K562 (cell line): ENCODE data around the gene GNG11. TPM values are rescaled to one million over a fixed set of nuclear protein-coding genes. Genes with fewer than 3 reads are reported as not detected.

Experiments
- ATAC-seq: fragments of 200-7000 bp; cut with Tn5 transposase; 3 replicates; pipeline ENCODE4 v1.9.1; 2020; ENCODE audit warnings: moderate library complexity
- BruUV-seq: library from RNA; stranded (reverse); fragments of 400-500 nt; replicated peaks from 2 replicates; lab custom pipeline; 2021; lab: Mats Ljungman, UMichigan
- CTCF ChIA-PET: fragments of 300-600 bp; formaldehyde crosslinking; extraction: SDS; loops from one replicate; lab custom pipeline; 2021; ENCODE audit warnings: low intra/inter-chr PET ratio; lab: Yijun Ruan, JAX
- POLR2A ChIA-PET: fragments of 300-600, 350-650 bp; sonication (Branson Sonifier 250); formaldehyde crosslinking; extraction: SDS; loops from one replicate; lab custom pipeline; 2021; ENCODE audit warnings: antibody characterized with exemption, inconsistent platforms; lab: Yijun Ruan, JAX
- DNase-seq, 4 experiments: peaks; one replicate each; pipeline versions ENCODE4 v3.0.0 to v3.0.0-alpha.2; 2011 to 2018; ENCODE audit warnings: low spot score in 3 of 4, mixed read lengths in 3 of 4; ENCODE audit errors: extremely low read depth in 1 of 4
- FAIRE-seq: peaks from 2 replicates; lab custom pipeline; 2011; peaks lifted over from hg19 to GRCh38; lab: Jason Lieb, UNC
- H2AFZ ChIP-seq: 2 replicates; pipeline ENCODE4 v1.6.0; 2011; ENCODE audit warnings: low read depth, low read length, control low read depth, inconsistent platforms
- H3K27ac ChIP-seq: fragments of 200-600 bp; 3 replicates; pipeline ENCODE4 v1.8.0; 2011; ENCODE audit warnings: low read depth, mild to moderate bottlenecking, control low read depth, inconsistent platforms, low read length, moderate library complexity, mixed read lengths; ENCODE audit errors: extremely low read depth
- H3K27me3 ChIP-seq, 2 experiments: fragments of 300-600 bp in 1 of 2; 2 replicates in 1 of 2; 3 replicates in 1 of 2; pipeline versions ENCODE4 v1.6.0 to v1.8.0; 2011; ENCODE audit warnings: inconsistent platforms in 2 of 2, low read length in 2 of 2, mild to moderate bottlenecking in 1 of 2, mixed read lengths in 1 of 2, moderate library complexity in 1 of 2; ENCODE audit not compliant: control insufficient read depth in 2 of 2, insufficient read depth in 2 of 2
- H3K36me3 ChIP-seq: fragments of 300-600 bp; 3 replicates; pipeline ENCODE4 v1.8.0; 2011; ENCODE audit warnings: mild to moderate bottlenecking, low read length, inconsistent platforms; ENCODE audit not compliant: control insufficient read depth, insufficient read depth
- H3K4me1 ChIP-seq, 2 experiments: fragments of 200-600 bp in 1 of 2; replicated peaks in 1 of 2; 2 replicates in 1 of 2; 3 replicates in 1 of 2; pipeline versions ENCODE4 v1.5.1 to v1.8.0; 2011; ENCODE audit warnings: inconsistent platforms in 2 of 2, low read length in 2 of 2, mild to moderate bottlenecking in 1 of 2, mixed read lengths in 1 of 2, moderate library complexity in 1 of 2; ENCODE audit not compliant: control insufficient read depth in 2 of 2, insufficient read depth in 2 of 2
- H3K4me2 ChIP-seq: 2 replicates; pipeline ENCODE4 v1.6.1; 2011; ENCODE audit warnings: low read length, control low read depth, inconsistent platforms, mixed read lengths; ENCODE audit not compliant: insufficient read depth
- H3K4me3 ChIP-seq: fragments of 200-600 bp; sonication (generic), shearing (Covaris generic); 2 replicates; pipeline ENCODE4 v1.5.1; 2016; ENCODE audit warnings: control low read depth, inconsistent platforms
- H3K79me2 ChIP-seq: fragments of 200-600 bp; 3 replicates; pipeline ENCODE4 v1.8.0; 2011; ENCODE audit warnings: low read length, inconsistent platforms; ENCODE audit not compliant: control insufficient read depth, insufficient read depth
- H3K9ac ChIP-seq, 2 experiments: 2 replicates each; pipeline versions ENCODE4 v1.6.0 to v1.6.1; 2011; ENCODE audit warnings: low read depth in 2 of 2, low read length in 2 of 2, control low read depth in 1 of 2, inconsistent platforms in 1 of 2, mild to moderate bottlenecking in 1 of 2, mixed read lengths in 1 of 2; ENCODE audit not compliant: insufficient read depth in 1 of 2
- H3K9me1 ChIP-seq: one replicate; pipeline ENCODE4 v1.6.0; 2011; ENCODE audit warnings: inconsistent platforms, mild to moderate bottlenecking, low read length, moderate library complexity; ENCODE audit not compliant: control insufficient read depth, insufficient read depth
- H3K9me3 ChIP-seq: replicated peaks from 2 replicates; pipeline ENCODE4 v1.5.1; 2011; ENCODE audit warnings: low read depth, low read length, inconsistent platforms; ENCODE audit not compliant: control insufficient read depth, insufficient read depth
- H4K20me1 ChIP-seq: replicated peaks from 2 replicates; pipeline ENCODE4 v1.6.1; 2011; ENCODE audit warnings: low read length, inconsistent platforms, mixed read lengths; ENCODE audit not compliant: control insufficient read depth, insufficient read depth
- ETV5 ChIP-seq: sonication (generic); formaldehyde crosslinking; IDR thresholded peaks from 2 replicates; pipeline ENCODE4 v1.4.0; 2020; ENCODE audit warnings: low read depth, mild to moderate bottlenecking, missing genetic modification reagents
- GTF2B ChIP-seq: IDR thresholded peaks from 2 replicates; pipeline ENCODE4 v1.6.1; 2011; ENCODE audit not compliant: insufficient read length; ENCODE audit errors: extremely low read depth
- PTBP1 ChIP-seq: fragments of 200-400 bp; formaldehyde crosslinking; IDR thresholded peaks from 2 replicates; pipeline ENCODE4 v1.6.1; 2017; ENCODE audit warnings: low read depth, low read length
- RERE ChIP-seq: sonication (generic); formaldehyde crosslinking; IDR thresholded peaks from 2 replicates; pipeline ENCODE4 v1.8.0; 2023; ENCODE audit warnings: missing genetic modification reagents, mild to moderate bottlenecking, borderline replicate concordance
- WGBS: fragments of 100-300 bp; shearing (Covaris generic); methylation state at CpG from one replicate; pipeline ENCODE4 v1.1.6; 2016; ENCODE audit warnings: low coverage, mixed read lengths; ENCODE audit not compliant: insufficient coverage; ENCODE audit errors: missing lambda C conversion rate; 5-methylcytosine and 5-hydroxymethylcytosine counted together
- in situ Hi-C: fragments of 300-500 bp; cut with MboI; formaldehyde crosslinking; loops from 4 replicates; pipeline ENCODE4 v1.15.0; 2018; ENCODE audit warnings: inconsistent platforms, mixed read lengths
- intact Hi-C: fragments of 100-400 bp; cut with micrococcal nuclease; formaldehyde crosslinking; loops from 2 replicates; pipeline ENCODE4 v1.14.2; 2022
- polyA plus RNA-seq, 8 experiments: library from polyadenylated mRNA; depleted of rRNA in 4 of 8; stranded (reverse) in 5 of 8; unstranded in 3 of 8; fragments of >200 nt; fragmentation: Nextera tagmentation in 2 of 8; fragmentation: Illumina TruSeq in 1 of 8; extraction: Ambion mirVana in 2 of 8; extraction: Trizol in 1 of 8; gene quantifications; 2 replicates each; pipeline versions ENCODE4 v1.2.1 to v1.2.3, GENCODE V29; 2011 to 2014; ENCODE audit warnings: inconsistent platforms in 1 of 8, missing spikeins in 1 of 8
- total RNA-seq, 7 experiments: library from RNA; depleted of rRNA in 6 of 7; stranded (reverse); fragments of >200 nt in 6 of 7; fragmentation: Illumina TruSeq in 2 of 7; extraction: Trizol in 2 of 7; gene quantifications; 2 replicates each; pipeline versions ENCODE4 v1.2.1 to v1.2.3, GENCODE V29; 2011 to 2021; ENCODE audit warnings: low replicate concordance in 1 of 7

The GNG11 gene
- total and polyA plus RNA-seq, 9 of the 15 experiments (the other 6 are each of a cell fraction or from before 2014, with no cell fraction given): 0.06 TPM; not detected in 8

DNA sequence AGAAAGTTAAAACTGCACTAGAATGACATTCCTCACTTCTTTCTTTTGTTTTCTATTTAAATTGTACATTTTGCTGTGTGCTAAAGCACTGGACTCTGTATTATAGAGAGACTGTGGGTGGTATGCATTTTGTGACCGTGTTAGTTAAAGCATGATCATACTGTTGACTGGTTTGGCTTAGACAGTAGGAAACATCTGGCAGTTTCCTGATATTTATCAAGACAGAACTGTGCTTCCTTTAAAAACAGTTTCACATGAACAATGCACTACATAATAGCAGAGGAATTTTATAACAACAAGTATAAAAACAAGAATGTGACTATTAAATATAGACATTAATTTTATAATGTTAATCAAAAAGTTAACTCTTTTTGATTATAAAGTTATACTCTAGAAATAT, 23.1 kb downstream of the GNG11 start:
- no peak overlapping the region for H3K27ac ChIP-seq
- FAIRE-seq (no peak), ATAC-seq (no peak), DNase-seq (no peak)
- no peaks in the 10 kb centered on the region for H3K36me3 ChIP-seq
- CTCF ChIA-PET: no interaction called here
- intact Hi-C loops: no loop called here
- in situ Hi-C loops: no loop called here
- H3K9me1 ChIP-seq: no peaks in the 10 kb centered on the region
- TF ChIP-seq RERE: no peak
- TF ChIP-seq GTF2B: no peak
- no peak for TF ChIP-seq PTBP1
- TF ChIP-seq ETV5: no peak
- no TSS peak for BruUV-seq
- H4K20me1 ChIP-seq: no peaks in the 10 kb centered on the region
- no peak overlapping the region for H3K4me3 ChIP-seq
- H3K27me3 ChIP-seq: no peaks in the 10 kb centered on the region
- H2AFZ ChIP-seq: no peak overlapping the region
- POLR2A ChIA-PET: interaction anchor here (0.9 kb wide), 1 partner anchor 9 kb away, joined by 3 read pairs; no protein-coding TSS in a partner anchor
- WGBS: 0% methylated on average over 1 of the region's 1 CpG
- H3K9me3 ChIP-seq: no peaks in the 10 kb centered on the region
- H3K4me1 ChIP-seq: peaks cover 0 to 12% of the 10 kb centered on the region in 2 experiments; a peak in 2 of 5 replicates
- no peaks in the 10 kb centered on the region for H3K79me2 ChIP-seq
- no peak overlapping the region for H3K4me2 ChIP-seq
- no peak overlapping the region for H3K9ac ChIP-seq
